H1 (cell line): Measurements from ENCODE around the gene CWC27. TPM values are rescaled to one million over a fixed set of nuclear protein-coding genes. Genes with fewer than 3 reads are reported as not detected.

Source experiments
- CTCF ChIA-PET: fragments of 300-600 bp; sonication (Branson Sonifier 250); formaldehyde crosslinking; loops from one replicate; lab custom pipeline; 2021; ENCODE audit not compliant: partially characterized antibody; lab: Charles Lee
- POLR2A ChIA-PET: fragments of 300-600 bp; sonication (Branson Sonifier 250); formaldehyde crosslinking; loops from one replicate; lab custom pipeline; 2021; ENCODE audit warnings: inconsistent platforms; ENCODE audit not compliant: partially characterized antibody; lab: Charles Lee
- DNase-seq, 2 experiments: peaks; one replicate each; pipeline versions ENCODE4 v3.0.0 to v3.0.0-alpha.2; 2010 to 2022; ENCODE audit warnings: low spot score in 2 of 2, low read depth in 1 of 2, mixed read lengths in 1 of 2
- FAIRE-seq: peaks from 2 replicates; lab custom pipeline; 2011; peaks lifted over from hg19 to GRCh38; lab: Jason Lieb, UNC
- H2AFZ ChIP-seq: 2 replicates; pipeline ENCODE4 v1.8.1; 2012; ENCODE audit warnings: low read length, inconsistent platforms
- H2AK5ac ChIP-seq: 2 replicates; pipeline ENCODE4 v1.6.1; 2013; ENCODE audit warnings: low read depth, low read length
- H2BK120ac ChIP-seq: replicated peaks from 2 replicates; pipeline ENCODE3; 2013; ENCODE audit warnings: low read depth, low read length, inconsistent platforms
- H2BK12ac ChIP-seq: 2 replicates; pipeline ENCODE4 v1.6.1; 2013; ENCODE audit warnings: low read depth, low read length
- H2BK15ac ChIP-seq: 2 replicates; pipeline ENCODE4 v1.6.1; 2013; ENCODE audit warnings: low read length
- H2BK20ac ChIP-seq: 2 replicates; pipeline ENCODE4 v1.6.1; 2013; ENCODE audit warnings: low read length
- H2BK5ac ChIP-seq: 2 replicates; pipeline ENCODE4 v1.6.1; 2013; ENCODE audit warnings: low read depth, low read length
- H3K14ac ChIP-seq: 2 replicates; pipeline ENCODE4 v1.6.1; 2013; ENCODE audit warnings: inconsistent platforms; ENCODE audit not compliant: insufficient read length
- H3K18ac ChIP-seq: 2 replicates; pipeline ENCODE4 v1.6.1; 2013; ENCODE audit warnings: low read length; ENCODE audit errors: extremely low read depth
- H3K23ac ChIP-seq: 2 replicates; pipeline ENCODE4 v1.6.1; 2013; ENCODE audit warnings: inconsistent platforms; ENCODE audit not compliant: insufficient read length
- H3K23me2 ChIP-seq: 2 replicates; pipeline ENCODE4 v1.6.1; 2013; ENCODE audit warnings: low read depth, low read length
- H3K27ac ChIP-seq: 2 replicates; pipeline ENCODE4 v1.6.1; 2011; ENCODE audit warnings: low read depth, low read length, inconsistent platforms
- H3K27me3 ChIP-seq, 4 experiments: replicated peaks in 1 of 4; 1 replicate in 1 of 4; 2 replicates in 3 of 4; pipeline versions ENCODE4 v1.6.1 to v1.8.1; 2011 to 2013; ENCODE audit warnings: low read length in 3 of 4, mild to moderate bottlenecking in 3 of 4, inconsistent platforms in 2 of 4, mixed read lengths in 2 of 4, moderate library complexity in 1 of 4; ENCODE audit not compliant: control insufficient read depth in 3 of 4, insufficient read depth in 3 of 4; ENCODE audit errors: extremely low read depth in 1 of 4
- H3K36me3 ChIP-seq, 4 experiments: 2 replicates each; pipeline versions ENCODE4 v1.6.1 to v1.8.1; 2011 to 2013; ENCODE audit warnings: mild to moderate bottlenecking in 4 of 4, low read length in 3 of 4, moderate library complexity in 2 of 4, control low read depth in 1 of 4, inconsistent platforms in 1 of 4; ENCODE audit not compliant: insufficient read depth in 4 of 4, control insufficient read depth in 2 of 4
- H3K4ac ChIP-seq: replicated peaks from 2 replicates; pipeline ENCODE3; 2013; ENCODE audit warnings: low read length, low read depth, mixed read lengths, inconsistent platforms; ENCODE audit not compliant: insufficient read length
- H3K4me1 ChIP-seq, 4 experiments: replicated peaks in 1 of 4; 1 replicate in 1 of 4; 2 replicates in 3 of 4; pipeline versions ENCODE4 v1.6.1 to v1.8.1; 2011 to 2013; ENCODE audit warnings: low read length in 3 of 4, inconsistent platforms in 2 of 4, mixed read lengths in 1 of 4; ENCODE audit not compliant: insufficient read depth in 4 of 4, control insufficient read depth in 3 of 4
- H3K4me2 ChIP-seq, 2 experiments: 2 replicates each; pipeline versions ENCODE4 v1.6.1 to v1.8.1; 2011 to 2013; ENCODE audit warnings: low read depth in 2 of 2, low read length in 2 of 2, control low read depth in 1 of 2, inconsistent platforms in 1 of 2, mild to moderate bottlenecking in 1 of 2; ENCODE audit not compliant: insufficient read depth in 1 of 2
- H3K4me3 ChIP-seq, 4 experiments: fragments of 200-600, 300-600 bp in 1 of 4; sonication (generic), shearing (Covaris generic), sonication (Bioruptor Twin) in 1 of 4; 2 replicates each; pipeline versions ENCODE4 v1.5.1 to v1.8.1; 2011 to 2016; ENCODE audit warnings: low read length in 4 of 4, low read depth in 3 of 4, control low read depth in 2 of 4, inconsistent platforms in 2 of 4, mild to moderate bottlenecking in 2 of 4, mixed read lengths in 1 of 4, moderate library complexity in 1 of 4; ENCODE audit not compliant: insufficient read depth in 2 of 4; ENCODE audit errors: extremely low read depth in 1 of 4
- H3K56ac ChIP-seq: replicated peaks from 2 replicates; pipeline ENCODE3; 2013; ENCODE audit warnings: low read depth, mild to moderate bottlenecking, mixed read lengths, low read length, inconsistent platforms; ENCODE audit not compliant: insufficient read length
- H3K79me1 ChIP-seq: 2 replicates; pipeline ENCODE4 v1.6.1; 2013; ENCODE audit warnings: low read depth, low read length, control low read depth
- H3K79me2 ChIP-seq, 2 experiments: 2 replicates each; pipeline versions ENCODE4 v1.6.1 to v1.8.1; 2012 to 2013; ENCODE audit warnings: low read length in 2 of 2, mild to moderate bottlenecking in 2 of 2, inconsistent platforms in 1 of 2; ENCODE audit not compliant: insufficient read depth in 2 of 2, control insufficient read depth in 1 of 2
- H3K9ac ChIP-seq, 4 experiments: replicated peaks in 1 of 4; 1 replicate in 1 of 4; 2 replicates in 3 of 4; pipeline versions ENCODE4 v1.6.1 to v1.8.1; 2011 to 2013; ENCODE audit warnings: low read depth in 3 of 4, low read length in 3 of 4, control low read depth in 2 of 4, mild to moderate bottlenecking in 2 of 4, moderate library complexity in 2 of 4, inconsistent platforms in 1 of 4; ENCODE audit errors: extremely low read depth in 1 of 4
- H3K9me3 ChIP-seq, 2 experiments: 2 replicates each; pipeline versions ENCODE4 v1.6.1 to v1.8.1; 2012 to 2013; ENCODE audit warnings: mild to moderate bottlenecking in 2 of 2, moderate library complexity in 2 of 2, control low read depth in 1 of 2, inconsistent platforms in 1 of 2, low read depth in 1 of 2, low read length in 1 of 2, mixed read lengths in 1 of 2; ENCODE audit not compliant: insufficient read depth in 2 of 2
- H4K20me1 ChIP-seq, 2 experiments: replicated peaks in 1 of 2; 2 replicates each; pipeline versions ENCODE3 to v1.8.1; 2011 to 2013; ENCODE audit warnings: inconsistent platforms in 2 of 2, low read length in 2 of 2, mild to moderate bottlenecking in 1 of 2; ENCODE audit not compliant: insufficient read depth in 2 of 2, control insufficient read depth in 1 of 2
- H4K5ac ChIP-seq: 2 replicates; pipeline ENCODE4 v1.6.1; 2013; ENCODE audit warnings: low read length, low read depth, mixed read lengths, inconsistent platforms; ENCODE audit not compliant: insufficient read length
- H4K8ac ChIP-seq: 2 replicates; pipeline ENCODE4 v1.8.0; 2013; ENCODE audit warnings: mild to moderate bottlenecking, moderate library complexity, low read length, inconsistent platforms; ENCODE audit not compliant: insufficient read depth; ENCODE audit errors: extremely low read depth
- H4K91ac ChIP-seq: replicated peaks from 2 replicates; pipeline ENCODE3; 2013; ENCODE audit warnings: low read length, mixed read lengths, inconsistent platforms; ENCODE audit not compliant: insufficient read length
- CHD2 ChIP-seq: IDR thresholded peaks from 2 replicates; pipeline ENCODE4 v1.6.1; 2012; ENCODE audit warnings: low read length, improper control_type of control experiment
- EGR1 ChIP-seq: IDR thresholded peaks from 2 replicates; pipeline ENCODE4 v1.6.1; 2011; ENCODE audit warnings: low read depth, low read length, borderline replicate concordance
- EZH2 ChIP-seq: fragments of 200-600 bp; sonication (generic); IDR thresholded peaks from 2 replicates; pipeline ENCODE4 v1.7.1; 2012; ENCODE audit warnings: low read depth, mild to moderate bottlenecking, moderate library complexity, low read length, inconsistent platforms; ENCODE audit not compliant: severe bottlenecking
- FOSL1 ChIP-seq: IDR thresholded peaks from 2 replicates; pipeline ENCODE4 v1.6.1; 2011; ENCODE audit warnings: mild to moderate bottlenecking, low read depth, low read length, moderate library complexity; ENCODE audit not compliant: insufficient read depth
- GTF2F1 ChIP-seq: IDR thresholded peaks from 2 replicates; pipeline ENCODE4 v1.6.1; 2012; ENCODE audit warnings: low read depth, low read length, improper control_type of control experiment, borderline replicate concordance
- HDAC2 ChIP-seq, 2 experiments: fragments of 300-600 bp in 1 of 2; sonication (generic) in 1 of 2; IDR thresholded peaks; 2 replicates each; pipeline ENCODE4 v1.6.1; 2011 to 2012; ENCODE audit warnings: low read depth in 2 of 2, low read length in 2 of 2, mild to moderate bottlenecking in 2 of 2, moderate library complexity in 2 of 2, borderline replicate concordance in 1 of 2, inconsistent platforms in 1 of 2
- NRF1 ChIP-seq: IDR thresholded peaks from 2 replicates; pipeline ENCODE4 v1.6.1; 2011; ENCODE audit warnings: mild to moderate bottlenecking, low read depth, low read length, improper control_type of control experiment
- RAD21 ChIP-seq, 2 experiments: IDR thresholded peaks in 1 of 2; conservative IDR thresholded peaks in 1 of 2; 2 replicates each; pipeline ENCODE4 v1.6.1; 2011; ENCODE audit warnings: low read depth in 2 of 2, low read length in 2 of 2, improper control_type of control experiment in 1 of 2, inconsistent platforms in 1 of 2, mild to moderate bottlenecking in 1 of 2, moderate library complexity in 1 of 2
- RFX5 ChIP-seq: IDR thresholded peaks from 2 replicates; pipeline ENCODE4 v1.6.1; 2011; ENCODE audit warnings: low read depth, low read length, improper control_type of control experiment, borderline replicate concordance
- SP2 ChIP-seq: IDR thresholded peaks from 2 replicates; pipeline ENCODE4 v1.6.1; 2012; ENCODE audit warnings: mild to moderate bottlenecking, low read length, inconsistent platforms
- SP4 ChIP-seq: IDR thresholded peaks from 2 replicates; pipeline ENCODE4 v1.6.1; 2012; ENCODE audit warnings: low read length, inconsistent platforms
- ZNF274 ChIP-seq: IDR thresholded peaks from 2 replicates; pipeline ENCODE4 v1.7.0; 2012; ENCODE audit warnings: low read length, borderline replicate concordance; ENCODE audit errors: extremely low read depth
- WGBS, 2 experiments: shearing (Covaris generic) in 1 of 2; methylation state at CpG; one replicate each; pipeline versions ENCODE4 v1.1.6 to v1.1.7; 2013 to 2015; ENCODE audit warnings: low lambda C conversion rate in 2 of 2, mixed read lengths in 2 of 2, inconsistent platforms in 1 of 2, low coverage in 1 of 2, missing lambda C conversion rate in 1 of 2; ENCODE audit not compliant: insufficient replicate concordance in 2 of 2, insufficient coverage in 1 of 2, insufficient read length in 1 of 2; ENCODE audit errors: extremely low coverage in 1 of 2, missing lambda C conversion rate in 1 of 2; 5-methylcytosine and 5-hydroxymethylcytosine counted together
- polyA plus RNA-seq, 7 experiments: library from polyadenylated mRNA; depleted of rRNA in 3 of 7; stranded (reverse) in 5 of 7; unstranded in 2 of 7; fragments of >200 nt in 5 of 7; fragments of 200-250 nt in 2 of 7; gene quantifications; 1 replicate in 5 of 7; 2 replicates in 1 of 7; 4 replicates in 1 of 7; pipeline versions ENCODE4 v1.2.1 to v1.2.3, GENCODE V29; 2011 to 2013; ENCODE audit warnings: missing spikeins in 2 of 7, mixed read lengths in 2 of 7
- total RNA-seq: library from RNA; stranded (reverse); fragmentation: NEBNext Ultra II Directional; extraction: Animal tissue kit (Norgen Biotek cat#: 25700); gene quantifications from 2 replicates; pipeline ENCODE4 v1.2.1, GENCODE V29; 2021

Gene CWC27
- total and polyA plus RNA-seq, 2 of the 8 experiments (the other 6 are each of a cell fraction or from before 2014, with no cell fraction given) = 24.9 to 43.4 TPM

DNA sequence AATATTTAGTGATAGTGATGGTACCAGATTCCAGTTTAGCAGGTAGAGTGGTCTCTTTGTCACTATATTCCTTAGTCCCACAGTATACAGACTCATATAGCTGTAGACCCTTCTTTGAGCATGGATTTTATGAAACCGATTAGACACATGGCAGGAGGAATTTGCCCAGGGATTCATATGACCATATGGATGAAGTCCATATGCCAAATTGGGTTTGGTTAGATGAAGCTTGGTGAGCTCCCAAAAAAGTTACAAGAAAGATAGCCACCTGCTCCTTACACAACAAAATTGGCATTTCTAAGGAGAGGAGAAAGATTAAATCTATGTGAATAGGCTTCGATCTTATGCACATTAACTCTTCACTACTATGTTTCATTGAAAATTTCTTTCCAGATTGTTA lies 211.4 kb downstream of the CWC27 start:
- no peak overlapping the region for H2BK120ac ChIP-seq
- ChIA-PET POLR2A (no interaction called here), CTCF (no interaction called here)
- H4K20me1 ChIP-seq = peaks cover 0 to 2% of the 10 kb centered on the region in 2 experiments
- H2BK12ac ChIP-seq = no peak overlapping the region
- H4K8ac ChIP-seq = no peak overlapping the region
- H3K23me2 ChIP-seq = no peaks in the 10 kb centered on the region
- H3K4me3 ChIP-seq = no peak overlapping the region
- TF ChIP-seq ZNF274 (no peak), CHD2 (no peak), EZH2 (no peak), EGR1 (no peak), SP4 (no peak), RFX5 (no peak), RAD21 (IDR thresholded peaks at IDR 0.05 in 1 of 2, conservative IDR thresholded peaks at IDR 0.05 in 1 of 2; ENCODE audit: low read depth in 2 of 2, low read length in 2 of 2) (no peak), NRF1 (no peak), FOSL1 (no peak), HDAC2 (IDR thresholded peaks at IDR 0.05; ENCODE audit: borderline replicate concordance in 1 of 2, low read depth in 2 of 2, low read length in 2 of 2) (no peak), GTF2F1 (no peak), SP2 (no peak)
- no peak overlapping the region for H3K4ac ChIP-seq
- FAIRE-seq (no peak), DNase-seq (no peak)
- no peaks in the 10 kb centered on the region; a peak in 2 of 8 replicates for H3K36me3 ChIP-seq
- no peak overlapping the region for H2BK20ac ChIP-seq
- no peak overlapping the region for H3K14ac ChIP-seq
- no peak overlapping the region for H2BK5ac ChIP-seq
- H3K9ac ChIP-seq = no peak overlapping the region
- H3K27me3 ChIP-seq = no peaks in the 10 kb centered on the region
- H2AK5ac ChIP-seq = no peak overlapping the region
- no peak overlapping the region for H3K56ac ChIP-seq
- no peaks in the 10 kb centered on the region for H3K79me1 ChIP-seq
- no peak overlapping the region for H3K27ac ChIP-seq
- H3K9me3 ChIP-seq = no peaks in the 10 kb centered on the region
- no peak overlapping the region for H3K18ac ChIP-seq
- no peak overlapping the region for H4K5ac ChIP-seq
- no peaks in the 10 kb centered on the region for H3K79me2 ChIP-seq
- no peak overlapping the region for H4K91ac ChIP-seq
- no peak overlapping the region for H2BK15ac ChIP-seq
- no peak overlapping the region for H3K23ac ChIP-seq
- no peak overlapping the region for H2AFZ ChIP-seq
- H3K4me1 ChIP-seq = no peaks in the 10 kb centered on the region
- H3K4me2 ChIP-seq = no peak overlapping the region
- WGBS, 2 experiments = 100% methylated on average over 2 of the region's 2 CpGs; no CpG with 5 or more reads in 1 of the 2 experiments
